Fibroblast of the aortic adventitia (primary cell): Measurements from ENCODE around the gene PTPRG. TPM values are rescaled to one million over a fixed set of nuclear protein-coding genes. Genes with fewer than 3 reads are reported as not detected.

ENCODE experiments used
- DNase-seq: peaks from one replicate; pipeline ENCODE4 v3.0.0-alpha.2; 2010; ENCODE audit warnings: low read depth
- H3K4me3 ChIP-seq: 2 replicates; pipeline ENCODE4 v1.5.1; 2011; ENCODE audit warnings: low read depth, mild to moderate bottlenecking, control low read depth, low read length, moderate library complexity
- CTCF ChIP-seq: IDR thresholded peaks from 2 replicates; pipeline ENCODE4 v1.5.1; 2011; ENCODE audit warnings: mild to moderate bottlenecking, low read length, control low read depth, inconsistent platforms; ENCODE audit not compliant: insufficient read depth
- total RNA-seq: library from RNA; depleted of rRNA; stranded (reverse); fragments of >200 nt; gene quantifications from 2 replicates; pipeline ENCODE4 v1.2.3, GENCODE V29; 2012; ENCODE audit warnings: low replicate concordance

The PTPRG gene
- total RNA-seq, 1 donor = 52.0 TPM

- peak; percentile 29 for DNase-seq
- no peak overlapping the region for H3K4me3 ChIP-seq
- no peak for TF ChIP-seq CTCF
Measured at GRCh38 chr3:62065985-62066693, 504.8 kb downstream of the PTPRG start.

GRCh38 chr3:62068337-62068736 lies 507.0 kb downstream of the PTPRG start:
- H3K4me3 ChIP-seq = no peak overlapping the region
- no peak for DNase-seq
- no peak for TF ChIP-seq CTCF

GRCh38 chr3:62070891-62071290 lies 509.5 kb downstream of the PTPRG start:
- no peak for DNase-seq
- no peak for TF ChIP-seq CTCF
- H3K4me3 ChIP-seq = no peak overlapping the region

GRCh38 chr3:62073038-62073437 lies 511.7 kb downstream of the PTPRG start:
- no peak for TF ChIP-seq CTCF
- no peak overlapping the region for H3K4me3 ChIP-seq
- DNase-seq = no peak

GRCh38 chr3:62084558-62084957 lies 523.2 kb downstream of the PTPRG start:
- DNase-seq = no peak
- TF ChIP-seq CTCF = no peak
- no peak overlapping the region for H3K4me3 ChIP-seq

GRCh38 chr3:62088472-62089104 lies 527.2 kb downstream of the PTPRG start:
- DNase-seq = no peak
- TF ChIP-seq CTCF = no peak
- no peak overlapping the region for H3K4me3 ChIP-seq
